Activated CD4-positive, CD25-positive, alpha-beta regulatory T cell treated with anti-CD3 and anti-CD28 coated beads, Interleukin-2, amount 50 U/mL, for 16 hours (primary cell): ENCODE measurements around the gene SHCBP1L.

Source experiments
- DNase-seq: peaks from one replicate; pipeline ENCODE4 v3.0.0-alpha.2; 2020; ENCODE audit warnings: low read depth, low spot score

Gene SHCBP1L

DNA sequence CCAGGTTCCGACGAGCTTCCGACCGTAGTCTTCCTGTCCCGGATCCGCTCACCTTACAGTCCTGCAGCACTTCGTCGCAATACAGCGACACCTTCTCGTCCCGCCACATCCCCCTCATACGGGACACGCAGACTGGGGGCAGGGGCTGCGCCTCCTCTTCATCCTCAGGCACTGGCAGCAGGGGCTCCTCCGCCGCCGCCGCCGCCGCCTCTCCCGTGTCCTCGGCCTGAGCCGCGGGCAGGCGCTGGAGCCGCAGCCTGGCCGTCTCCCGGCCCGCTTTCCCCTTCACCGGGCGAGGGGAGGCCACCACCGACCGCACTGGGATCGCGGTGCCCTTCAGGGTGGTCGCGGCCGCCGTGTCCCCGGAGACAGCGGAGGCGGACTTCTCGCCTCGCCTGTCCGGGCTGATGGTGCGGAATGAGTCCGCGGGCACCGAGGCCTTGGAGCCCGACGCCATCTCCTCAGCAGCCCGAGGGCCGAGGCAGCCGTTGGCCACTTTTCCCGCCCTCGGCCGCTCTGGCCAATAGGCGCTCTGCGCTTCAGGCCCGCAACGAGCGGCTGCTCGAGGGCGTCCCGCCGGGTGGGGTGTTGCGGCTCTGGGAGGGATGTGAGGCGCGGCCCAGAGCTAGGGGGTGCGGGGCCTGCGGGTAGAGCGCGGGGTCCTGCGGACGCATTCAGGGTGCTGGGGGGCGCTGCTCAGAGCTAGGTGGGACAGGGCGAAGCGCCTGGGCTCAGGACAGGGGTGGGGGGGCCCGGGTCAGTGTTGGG is at the start of gene SHCBP1L:
Gene SHCBP1L (minus strand): TSS at position 490 of the 768 bp plus-strand sequence. CDS start 33 bp downstream, at position 457.
- DNase-seq, result no peak

- DNase-seq, result no peak
These were observed 49.3 kb upstream of the SHCBP1L start for GRCh38 chr1:183002267-183002666.

GRCh38 chr1:183000167-183000962 is 47.4 kb upstream of the SHCBP1L start:
- no peak for DNase-seq

DNA sequence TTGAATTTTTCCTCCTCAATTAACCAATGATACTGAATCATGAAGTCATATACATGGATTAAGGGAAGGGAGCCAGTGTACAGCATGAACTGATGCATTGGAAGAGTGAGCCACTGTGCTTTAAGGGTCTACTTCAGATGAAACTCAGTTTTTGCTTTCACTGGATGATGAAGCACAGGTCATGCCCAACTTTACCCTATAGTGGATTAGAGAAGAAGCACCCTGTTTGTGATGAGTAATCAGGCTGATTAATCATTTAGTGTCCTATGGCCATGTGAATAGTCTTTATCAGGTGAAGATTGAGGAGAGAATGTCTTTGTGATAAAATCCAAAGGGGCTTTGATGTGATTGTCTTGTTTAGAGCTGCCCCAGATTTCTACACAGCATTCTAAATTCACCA is 45.5 kb upstream of the SHCBP1L start:
- no peak for DNase-seq

DNA sequence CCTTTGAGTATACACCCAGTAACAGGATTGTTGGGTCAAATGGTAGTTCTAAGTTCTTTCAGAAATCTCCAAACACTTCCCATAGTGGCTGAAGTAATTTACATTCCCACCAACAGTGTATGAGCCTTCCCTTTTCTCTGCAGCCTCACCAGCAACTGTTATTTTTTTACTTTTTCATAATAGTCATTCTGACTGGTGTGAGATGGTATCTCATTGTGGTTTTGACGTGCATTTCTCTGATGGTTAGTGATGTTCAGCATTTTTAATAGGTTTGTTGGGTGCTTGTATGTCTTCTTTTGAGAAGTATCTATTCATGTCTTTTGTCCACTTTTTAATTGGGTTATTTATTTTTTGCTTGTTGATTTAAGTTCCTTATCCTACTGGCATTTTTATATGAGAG is 43.9 kb upstream of the SHCBP1L start:
- no peak for DNase-seq

- no peak for DNase-seq
These were observed 42.9 kb upstream of the SHCBP1L start for GRCh38 chr1:182995894-182996293.

DNA sequence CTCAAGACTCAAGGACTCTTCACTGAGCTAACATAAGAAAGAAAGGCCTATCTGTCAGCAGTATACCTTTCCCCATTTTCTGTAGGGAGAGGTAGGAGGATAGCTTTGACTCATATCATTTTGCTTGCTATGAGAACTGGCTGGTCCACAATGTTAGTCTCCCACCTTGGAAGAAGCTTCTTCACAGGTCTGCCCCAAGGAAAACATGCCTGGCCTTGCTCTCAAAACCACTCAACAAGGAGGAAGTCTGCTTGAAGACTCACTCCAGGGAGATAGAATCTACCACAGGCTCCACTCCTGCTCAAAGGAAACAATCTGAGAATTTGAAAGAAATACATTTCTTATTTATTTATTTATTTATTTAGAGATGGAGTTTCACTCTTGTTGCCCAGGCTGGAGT is 40.8 kb upstream of the SHCBP1L start:
- DNase-seq, result no peak

DNA sequence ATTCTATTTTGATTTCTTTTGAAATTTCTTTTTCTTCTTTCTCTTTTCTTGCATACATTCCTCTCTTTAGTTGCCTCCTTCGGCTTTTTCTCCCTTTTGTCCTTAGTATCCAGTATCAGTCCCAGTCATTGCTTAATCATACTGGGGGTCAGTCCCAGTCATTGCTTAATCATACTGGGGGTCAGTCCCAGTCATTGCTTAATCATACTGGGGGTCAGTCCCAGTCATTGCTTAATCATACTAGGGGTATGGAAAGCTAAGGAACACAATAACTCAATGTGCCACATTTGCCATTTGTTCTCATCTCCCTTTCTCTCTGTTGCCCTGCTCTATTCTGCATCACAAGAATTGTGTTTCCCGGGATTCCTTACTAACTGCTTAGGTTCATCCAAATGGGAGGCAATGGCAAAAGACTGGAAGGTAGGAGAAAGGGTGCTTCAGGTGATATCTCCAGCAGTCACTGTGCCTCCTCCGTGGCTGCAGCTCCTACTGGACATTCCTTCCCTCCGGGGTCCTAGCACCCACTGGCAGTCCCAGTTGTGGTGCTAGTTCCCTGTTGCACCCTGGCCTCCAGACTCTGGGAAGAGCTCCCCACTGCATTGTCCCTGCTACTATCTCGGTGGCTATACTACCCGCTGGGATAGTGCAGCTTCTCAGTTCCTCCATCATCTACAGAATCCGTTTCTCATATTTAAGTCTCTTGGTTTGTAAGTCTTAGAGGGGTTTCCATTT is 37.6 kb upstream of the SHCBP1L start:
- no peak for DNase-seq

DNA sequence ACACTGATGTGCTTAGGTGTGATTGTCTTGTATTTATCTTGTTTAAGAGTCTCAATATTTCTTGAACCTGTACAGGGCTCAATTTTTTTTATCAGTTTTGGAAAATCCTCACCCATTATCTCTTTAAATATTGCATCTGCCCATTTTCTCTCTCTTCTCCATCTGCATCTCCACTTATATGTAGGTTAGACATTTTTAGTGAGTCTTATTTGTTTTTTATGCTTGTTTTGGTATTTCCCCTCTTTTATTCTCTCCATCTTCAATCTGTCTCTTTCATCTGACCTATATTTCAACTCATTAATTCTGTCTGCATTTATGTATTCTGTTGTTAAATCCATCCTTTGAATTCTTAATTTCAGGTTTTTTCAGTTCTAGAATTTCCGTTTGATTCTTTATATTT is 32.9 kb upstream of the SHCBP1L start:
- DNase-seq, result no peak

DNA sequence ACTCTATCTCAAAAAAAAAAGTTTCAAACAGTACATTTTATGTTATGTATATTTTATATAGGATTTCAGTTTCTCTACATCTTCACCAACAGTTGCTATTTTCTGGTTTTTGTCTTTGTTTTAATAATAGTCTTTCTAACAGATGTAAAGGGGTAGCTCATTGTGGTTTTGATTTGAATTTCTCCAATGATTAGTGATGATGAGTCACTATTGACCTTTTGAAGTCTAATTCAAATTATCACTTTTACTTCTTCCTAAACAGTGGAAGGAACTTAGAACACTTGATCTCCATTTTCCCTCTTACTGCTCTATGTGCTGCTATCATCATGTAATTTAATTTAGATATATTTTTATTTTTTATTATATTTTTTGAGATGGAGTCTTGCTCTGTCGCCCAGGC is 31.7 kb upstream of the SHCBP1L start:
- DNase-seq, result no peak

DNA sequence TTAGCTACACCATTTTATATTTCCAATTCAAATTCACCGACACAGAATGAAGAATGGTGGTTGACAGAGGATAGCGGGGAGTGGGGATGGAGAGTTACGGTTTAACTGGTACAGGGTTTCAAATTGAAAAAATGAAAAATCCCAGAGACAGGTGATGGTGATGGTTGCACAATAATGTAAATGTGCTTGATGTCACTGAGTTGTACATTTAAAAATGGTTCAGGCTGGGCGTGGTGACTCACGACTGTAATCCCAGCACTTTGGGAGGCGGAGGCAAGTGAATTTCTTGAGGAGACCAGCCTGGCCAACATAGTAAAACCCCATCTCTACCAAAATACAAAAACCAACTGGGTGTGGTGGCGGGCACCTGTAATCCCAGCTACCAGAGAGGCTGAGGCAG is 31.2 kb upstream of the SHCBP1L start:
- DNase-seq, result no peak

DNA sequence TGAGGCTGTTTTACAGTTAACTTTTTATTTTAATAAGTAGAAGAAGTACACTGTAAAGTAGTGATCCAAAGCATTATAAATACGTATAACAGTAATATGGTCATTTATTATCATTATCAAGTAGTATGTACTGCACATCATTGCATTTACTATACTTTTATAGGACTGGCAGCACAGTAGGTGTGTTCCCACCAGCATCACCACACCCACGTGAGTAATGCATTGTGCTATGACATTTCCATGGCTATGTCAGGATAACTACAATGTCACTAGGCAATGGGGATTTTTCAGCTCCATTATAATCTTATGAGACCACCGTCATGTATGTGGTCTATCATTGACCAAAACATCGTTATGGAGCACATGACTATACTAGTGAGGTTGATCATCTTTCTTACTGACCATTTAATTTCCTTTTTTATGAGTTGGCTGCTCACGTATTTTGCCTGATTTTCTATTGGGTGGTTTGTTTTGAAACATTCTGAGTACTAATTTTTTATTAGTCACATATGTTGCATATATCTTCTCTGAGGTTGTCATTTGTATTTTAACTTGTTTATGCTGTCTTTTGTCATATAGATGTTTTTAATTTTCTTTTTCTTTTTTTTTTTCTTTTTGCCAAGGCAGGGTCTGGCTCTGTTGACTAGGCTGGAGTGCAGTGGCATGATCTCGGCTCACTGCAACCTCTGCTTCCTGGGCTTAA is 25.3 kb upstream of the SHCBP1L start:
- no peak for DNase-seq

GRCh38 chr1:182977480-182977879 is 24.5 kb upstream of the SHCBP1L start:
- DNase-seq, result no peak

- no peak for DNase-seq
These were observed 21.7 kb upstream of the SHCBP1L start for GRCh38 chr1:182974506-182975191.

- no peak for DNase-seq
These were observed 19.9 kb upstream of the SHCBP1L start for GRCh38 chr1:182972829-182973228.

DNA sequence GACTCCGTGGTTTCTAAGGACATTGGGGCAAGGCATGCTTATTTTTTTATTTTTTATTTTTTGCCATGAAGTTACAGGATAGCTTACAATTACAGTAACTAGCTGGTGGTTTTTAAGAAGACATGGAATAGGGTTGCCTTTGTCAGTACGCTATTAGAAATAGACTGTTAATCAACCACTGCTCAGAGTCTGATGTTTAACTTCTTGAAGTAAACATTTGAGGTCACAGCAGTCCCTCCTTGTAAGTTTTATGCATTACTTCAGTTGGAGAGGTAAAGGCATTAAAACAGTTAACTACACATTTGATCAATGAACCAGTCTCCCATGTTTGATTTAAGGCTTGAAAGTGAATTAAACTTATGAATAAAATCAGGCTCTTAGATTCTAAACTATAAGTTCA is 19.3 kb upstream of the SHCBP1L start:
- no peak for DNase-seq

GRCh38 chr1:182971219-182971618 is 18.3 kb upstream of the SHCBP1L start:
- no peak for DNase-seq

- DNase-seq, result no peak
These were observed 16.1 kb upstream of the SHCBP1L start for GRCh38 chr1:182968836-182969734.

GRCh38 chr1:182968151-182968741 is 15.3 kb upstream of the SHCBP1L start:
- no peak for DNase-seq

DNA sequence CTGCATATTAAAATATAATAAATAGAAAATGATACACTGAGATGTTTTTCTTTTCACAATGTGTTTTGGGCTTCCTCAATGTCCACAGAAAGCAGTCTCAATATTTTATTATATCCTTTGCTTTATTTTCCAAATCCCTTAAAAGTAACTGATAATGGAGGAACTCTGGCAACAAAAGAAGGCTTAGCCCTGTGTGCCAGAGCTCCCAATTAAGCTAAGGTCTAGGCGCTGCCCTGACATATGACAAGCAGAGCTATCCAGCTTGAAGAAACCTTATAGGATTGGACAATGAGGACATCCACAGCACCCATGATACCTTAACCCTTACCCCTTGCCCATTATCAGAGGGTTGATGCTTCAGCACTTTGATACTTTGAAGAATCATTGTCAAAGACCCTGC is 12.9 kb upstream of the SHCBP1L start:
- no peak for DNase-seq
